ENCODE measurements around the gene GOLGA7B.

Gene GOLGA7B

GRCh38 chr10:97814996-97815395 is 34.6 kb upstream of the GOLGA7B start:
- Histone ChIP-seq H3K79me2 (no peaks in the 10 kb centered on the region), H3K4me2 (ENCODE audit: low read length) (no peak overlapping the region), H2AFZ (no peak overlapping the region), H3K9ac (no peak overlapping the region), H3K36me3 (ENCODE audit: control insufficient read depth, insufficient read depth, low read length) (no peaks in the 10 kb centered on the region), H3K4me3 (ENCODE audit: low read depth, low read length) (no peak overlapping the region), H3K27ac (no peak overlapping the region), H3K27me3 (ENCODE audit: control insufficient read depth, insufficient read depth, low read length) (no peaks in the 10 kb centered on the region), H3K9me3 (ENCODE audit: control insufficient read depth, low read length) (no peaks in the 10 kb centered on the region), H3K4me1 (no peaks in the 10 kb centered on the region)
- no peak for TF ChIP-seq CTCF (IDR thresholded peaks at IDR 0.05)

GRCh38 chr10:97816609-97817008 is 33.0 kb upstream of the GOLGA7B start:
- no peak overlapping the region for H3K4me2 ChIP-seq (ENCODE audit: low read length)

GRCh38 chr10:97818572-97818971 is 31.1 kb upstream of the GOLGA7B start:
- H3K9me3 ChIP-seq (ENCODE audit: control insufficient read depth, low read length) = no peaks in the 10 kb centered on the region
- no peak for TF ChIP-seq CTCF (IDR thresholded peaks at IDR 0.05)

More at GRCh38 chr10:97816609-97817008, 33.0 kb upstream of the GOLGA7B start:
- Histone ChIP-seq H3K79me2 (no peaks in the 10 kb centered on the region), H3K27ac (no peak overlapping the region), H3K4me3 (ENCODE audit: low read depth, low read length) (no peak overlapping the region), H2AFZ (no peak overlapping the region), H3K4me1 (no peaks in the 10 kb centered on the region), H3K9me3 (ENCODE audit: control insufficient read depth, low read length) (no peaks in the 10 kb centered on the region), H3K36me3 (ENCODE audit: control insufficient read depth, insufficient read depth, low read length) (no peaks in the 10 kb centered on the region), H3K9ac (no peak overlapping the region), H3K27me3 (ENCODE audit: control insufficient read depth, insufficient read depth, low read length) (no peaks in the 10 kb centered on the region)
- TF ChIP-seq CTCF (IDR thresholded peaks at IDR 0.05) = no peak

GRCh38 chr10:97820096-97820704 is 29.4 kb upstream of the GOLGA7B start:
- H3K36me3 ChIP-seq (ENCODE audit: control insufficient read depth, insufficient read depth, low read length) = no peaks in the 10 kb centered on the region
- no peaks in the 10 kb centered on the region for H3K79me2 ChIP-seq
- no peak for TF ChIP-seq CTCF (IDR thresholded peaks at IDR 0.05)
- no peak overlapping the region for H2AFZ ChIP-seq
- H3K9ac ChIP-seq = no peak overlapping the region
- H3K4me2 ChIP-seq (ENCODE audit: low read length) = no peak overlapping the region
- H3K27ac ChIP-seq = no peak overlapping the region
- H3K4me3 ChIP-seq (ENCODE audit: low read depth, low read length) = no peak overlapping the region
- H3K9me3 ChIP-seq (ENCODE audit: control insufficient read depth, low read length) = no peaks in the 10 kb centered on the region
- H3K27me3 ChIP-seq (ENCODE audit: control insufficient read depth, insufficient read depth, low read length) = no peaks in the 10 kb centered on the region
- H3K4me1 ChIP-seq = no peaks in the 10 kb centered on the region

More at GRCh38 chr10:97818572-97818971, 31.1 kb upstream of the GOLGA7B start:
- no peak overlapping the region for H3K9ac ChIP-seq
- H3K36me3 ChIP-seq (ENCODE audit: control insufficient read depth, insufficient read depth, low read length) = no peaks in the 10 kb centered on the region
- no peak overlapping the region for H2AFZ ChIP-seq
- no peak overlapping the region for H3K4me2 ChIP-seq (ENCODE audit: low read length)
- H3K27ac ChIP-seq = no peak overlapping the region
- H3K4me1 ChIP-seq = no peaks in the 10 kb centered on the region
- H3K79me2 ChIP-seq = no peaks in the 10 kb centered on the region
- H3K27me3 ChIP-seq (ENCODE audit: control insufficient read depth, insufficient read depth, low read length) = no peaks in the 10 kb centered on the region
- H3K4me3 ChIP-seq (ENCODE audit: low read depth, low read length) = no peak overlapping the region
